Measurements from ENCODE around the gene GOLGB1.
"Not testable (repeated sequence)": the region's sequence is repeated elsewhere in the genome, so short reads cannot be mapped to it uniquely, and the experiment has no call there.

The GOLGB1 gene, protein sequence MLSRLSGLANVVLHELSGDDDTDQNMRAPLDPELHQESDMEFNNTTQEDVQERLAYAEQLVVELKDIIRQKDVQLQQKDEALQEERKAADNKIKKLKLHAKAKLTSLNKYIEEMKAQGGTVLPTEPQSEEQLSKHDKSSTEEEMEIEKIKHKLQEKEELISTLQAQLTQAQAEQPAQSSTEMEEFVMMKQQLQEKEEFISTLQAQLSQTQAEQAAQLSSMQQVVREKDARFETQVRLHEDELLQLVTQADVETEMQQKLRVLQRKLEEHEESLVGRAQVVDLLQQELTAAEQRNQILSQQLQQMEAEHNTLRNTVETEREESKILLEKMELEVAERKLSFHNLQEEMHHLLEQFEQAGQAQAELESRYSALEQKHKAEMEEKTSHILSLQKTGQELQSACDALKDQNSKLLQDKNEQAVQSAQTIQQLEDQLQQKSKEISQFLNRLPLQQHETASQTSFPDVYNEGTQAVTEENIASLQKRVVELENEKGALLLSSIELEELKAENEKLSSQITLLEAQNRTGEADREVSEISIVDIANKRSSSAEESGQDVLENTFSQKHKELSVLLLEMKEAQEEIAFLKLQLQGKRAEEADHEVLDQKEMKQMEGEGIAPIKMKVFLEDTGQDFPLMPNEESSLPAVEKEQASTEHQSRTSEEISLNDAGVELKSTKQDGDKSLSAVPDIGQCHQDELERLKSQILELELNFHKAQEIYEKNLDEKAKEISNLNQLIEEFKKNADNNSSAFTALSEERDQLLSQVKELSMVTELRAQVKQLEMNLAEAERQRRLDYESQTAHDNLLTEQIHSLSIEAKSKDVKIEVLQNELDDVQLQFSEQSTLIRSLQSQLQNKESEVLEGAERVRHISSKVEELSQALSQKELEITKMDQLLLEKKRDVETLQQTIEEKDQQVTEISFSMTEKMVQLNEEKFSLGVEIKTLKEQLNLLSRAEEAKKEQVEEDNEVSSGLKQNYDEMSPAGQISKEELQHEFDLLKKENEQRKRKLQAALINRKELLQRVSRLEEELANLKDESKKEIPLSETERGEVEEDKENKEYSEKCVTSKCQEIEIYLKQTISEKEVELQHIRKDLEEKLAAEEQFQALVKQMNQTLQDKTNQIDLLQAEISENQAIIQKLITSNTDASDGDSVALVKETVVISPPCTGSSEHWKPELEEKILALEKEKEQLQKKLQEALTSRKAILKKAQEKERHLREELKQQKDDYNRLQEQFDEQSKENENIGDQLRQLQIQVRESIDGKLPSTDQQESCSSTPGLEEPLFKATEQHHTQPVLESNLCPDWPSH (N-terminal part only)

DNA sequence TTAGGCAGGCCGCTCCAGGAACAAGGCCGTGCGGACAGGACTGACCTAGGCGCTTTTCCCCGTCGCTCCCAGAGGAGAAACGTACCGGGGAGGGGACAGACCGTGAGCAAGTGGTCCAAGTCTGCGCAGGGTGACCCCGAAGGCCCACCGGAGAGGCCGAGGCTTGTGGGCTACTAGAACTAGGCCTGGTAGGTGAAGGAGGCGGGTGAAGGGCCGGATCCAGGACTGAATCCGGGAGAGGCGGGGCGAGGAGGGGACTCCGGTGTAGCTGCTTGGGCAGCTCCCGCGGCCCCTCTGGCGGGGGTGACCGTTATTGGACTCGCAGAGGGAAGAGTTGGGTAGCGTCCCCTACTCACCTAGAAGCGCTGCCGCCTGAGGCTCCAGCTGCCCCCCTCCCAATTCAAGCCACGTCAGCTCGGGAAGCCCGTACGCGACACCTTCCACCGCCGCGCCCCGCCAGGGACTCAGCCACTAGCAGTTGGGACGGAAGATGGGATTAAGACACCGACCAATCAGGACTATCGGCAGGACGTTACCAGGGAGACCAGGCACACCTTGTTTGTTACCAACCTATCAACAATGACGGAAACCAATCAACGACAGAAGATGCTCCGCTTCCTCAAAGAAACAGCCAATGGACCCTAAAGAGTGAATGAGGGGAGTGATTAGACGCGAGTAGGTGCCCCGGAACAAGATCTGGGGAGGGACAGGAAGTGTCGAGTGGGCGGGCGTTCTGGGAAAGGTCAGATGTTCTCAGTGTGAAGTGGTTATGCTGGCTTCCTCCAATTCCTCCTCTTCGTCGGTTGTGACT is at the start of gene GOLGB1:
Gene GOLGB1 (minus strand): TSS at position 466 of the 811 bp plus-strand sequence. CDS start 18,770 bp downstream, outside the sequence.
- in situ Hi-C loops (cut with MboI; ENCODE audit: low sequenced_read_pairs): no loop called here

DNA sequence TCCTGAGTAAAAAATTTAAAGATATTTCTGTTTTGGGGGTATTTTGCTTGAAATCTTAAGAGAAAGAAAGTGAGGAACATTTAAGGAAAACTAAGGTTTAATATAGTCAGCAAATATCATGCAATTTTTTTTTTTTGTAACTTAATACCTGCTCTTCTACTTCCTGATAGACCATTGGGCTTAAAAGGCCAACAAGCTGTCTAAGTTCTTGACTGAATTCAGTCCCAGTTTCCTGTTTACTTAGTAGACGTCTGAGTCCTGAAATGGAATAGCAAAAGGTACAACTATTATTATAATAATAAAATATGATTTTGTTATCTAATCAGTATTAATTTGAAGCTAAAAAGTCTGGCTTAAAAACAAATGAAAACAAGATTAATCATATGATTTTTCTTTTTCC is 47.4 kb upstream of the GOLGB1 start:
- in situ Hi-C loops (cut with MboI; ENCODE audit: low sequenced_read_pairs): no loop called here

DNA sequence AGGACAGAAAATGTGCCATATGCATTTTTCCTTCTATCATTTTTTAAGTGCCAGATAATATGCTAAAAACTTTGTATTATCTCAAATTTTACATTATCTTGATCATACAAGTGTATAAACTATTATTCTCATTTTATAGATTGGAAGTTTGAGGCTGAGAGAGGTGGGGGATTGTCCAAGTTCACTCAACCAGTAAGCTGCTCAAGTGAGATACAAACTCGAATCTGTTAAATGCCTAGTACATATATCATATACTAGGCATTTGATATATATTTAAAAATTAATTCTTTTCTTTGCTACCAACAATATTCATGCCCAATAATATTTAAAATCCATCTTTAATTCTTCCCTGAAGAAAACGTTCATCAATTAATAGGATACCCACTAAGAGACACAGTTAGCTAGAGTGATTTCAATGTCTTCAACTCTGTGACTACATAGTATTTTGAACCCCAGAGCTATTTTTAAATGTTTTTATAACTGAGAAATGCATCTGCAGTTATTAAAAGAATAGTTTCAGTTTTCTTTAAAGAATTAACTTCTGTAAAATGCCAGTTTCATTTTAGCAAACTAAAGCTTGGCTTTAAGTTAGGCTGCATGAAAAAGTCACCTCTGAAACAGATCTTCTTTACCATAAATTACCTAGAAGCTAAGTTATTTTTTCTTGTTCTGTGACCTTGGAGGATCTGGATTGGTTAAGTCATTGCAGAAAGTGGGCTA is 44.9 kb upstream of the GOLGB1 start:
- in situ Hi-C loops (cut with MboI; ENCODE audit: low sequenced_read_pairs): no loop called here

DNA sequence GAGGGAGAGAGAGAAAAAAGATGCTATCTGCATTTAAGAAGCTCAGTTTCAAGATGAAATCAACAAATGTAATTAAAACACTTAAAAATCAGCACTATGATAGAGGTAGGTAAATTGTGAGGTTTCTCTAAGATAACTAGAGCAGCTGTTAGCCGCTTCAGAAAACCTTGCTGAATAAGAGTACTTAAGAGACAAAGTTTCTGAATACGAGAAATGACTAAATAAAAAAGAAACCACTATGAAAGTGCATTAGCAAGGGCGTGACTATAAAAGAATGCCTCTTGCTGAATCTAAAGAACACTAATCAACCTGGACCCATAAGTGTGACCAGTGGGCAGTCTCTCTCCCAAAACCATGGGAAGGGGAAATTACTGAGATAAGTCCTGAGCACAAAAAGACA is 43.5 kb upstream of the GOLGB1 start:
- in situ Hi-C loops (cut with MboI; ENCODE audit: low sequenced_read_pairs): no loop called here

DNA sequence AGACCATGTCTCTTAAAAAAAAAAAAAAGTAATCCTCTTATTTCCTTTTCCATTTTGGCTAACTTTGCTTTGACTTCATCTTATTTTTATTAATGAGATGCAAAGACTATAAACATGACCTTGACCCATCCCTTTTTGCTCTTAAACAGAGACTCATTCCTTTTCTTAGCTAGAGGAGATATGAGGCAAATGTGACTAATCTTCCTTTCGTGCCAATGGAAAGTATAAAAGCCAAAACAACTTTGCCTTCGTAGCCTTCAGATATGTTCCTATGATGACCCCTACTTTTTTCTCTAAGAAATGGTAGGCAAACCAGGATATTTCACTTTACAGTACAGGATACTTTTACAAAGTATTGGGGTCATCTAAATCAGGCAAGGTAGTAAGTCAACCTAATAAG is 36.9 kb upstream of the GOLGB1 start:
- in situ Hi-C loops (cut with MboI; ENCODE audit: low sequenced_read_pairs): no loop called here

DNA sequence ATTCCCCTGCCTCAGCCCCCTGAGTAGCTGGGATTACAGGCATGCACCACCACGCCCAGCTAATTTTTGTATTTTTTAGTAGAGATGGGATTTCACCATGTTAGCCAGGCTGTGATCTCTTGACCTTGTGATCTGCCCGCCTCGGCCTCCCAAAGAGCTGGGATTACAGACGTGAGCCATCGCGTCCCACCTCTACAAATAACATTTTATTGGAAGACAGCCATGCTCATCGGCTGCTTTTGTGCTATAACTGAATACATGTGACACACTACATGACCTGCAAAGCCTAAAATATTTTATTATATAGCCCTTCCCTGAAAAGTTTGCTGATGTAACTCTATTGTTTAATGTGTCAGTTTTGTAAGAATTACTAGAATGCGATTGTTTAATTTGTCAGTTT is 33.2 kb upstream of the GOLGB1 start:
- in situ Hi-C loops (cut with MboI; ENCODE audit: low sequenced_read_pairs): not testable (repeated sequence)

DNA sequence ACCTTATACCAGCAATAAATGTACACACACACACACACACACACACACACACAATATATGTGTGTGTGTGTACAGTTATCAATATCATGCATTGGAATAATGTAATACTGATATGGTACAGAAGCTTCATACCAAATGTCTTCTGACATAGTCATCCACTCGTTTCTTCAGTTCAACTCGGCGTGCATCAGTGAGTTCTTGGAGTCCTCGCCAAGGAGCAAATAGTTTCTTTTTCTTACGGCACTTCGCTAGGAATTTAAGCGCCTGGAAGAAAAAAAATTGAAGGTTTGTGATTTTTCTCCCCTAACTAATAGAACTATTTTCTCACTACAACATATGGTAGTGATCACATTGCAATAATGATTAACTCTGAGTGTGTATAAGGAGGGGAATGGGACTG is 32.1 kb upstream of the GOLGB1 start:
- in situ Hi-C loops (cut with MboI; ENCODE audit: low sequenced_read_pairs): no loop called here

DNA sequence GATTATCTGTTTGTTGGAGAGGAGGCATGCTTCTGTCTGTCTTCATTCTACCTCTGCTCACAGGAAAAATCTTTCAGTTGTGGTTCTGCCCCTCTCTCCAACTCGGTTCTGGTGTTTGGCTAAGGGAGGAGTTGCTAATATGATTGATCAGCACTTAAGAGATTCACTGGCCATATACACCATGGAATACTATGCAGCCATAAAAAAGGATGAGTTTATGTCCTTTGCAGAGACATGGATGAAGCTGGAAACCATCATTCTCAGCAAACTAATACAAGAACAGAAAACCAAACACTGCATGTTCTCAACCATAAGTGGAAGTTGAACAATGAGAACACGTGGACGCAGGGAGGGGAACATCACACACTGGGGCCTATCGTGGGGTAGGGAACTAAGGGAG is 25.6 kb upstream of the GOLGB1 start:
- in situ Hi-C loops (cut with MboI; ENCODE audit: low sequenced_read_pairs): not testable (repeated sequence)

DNA sequence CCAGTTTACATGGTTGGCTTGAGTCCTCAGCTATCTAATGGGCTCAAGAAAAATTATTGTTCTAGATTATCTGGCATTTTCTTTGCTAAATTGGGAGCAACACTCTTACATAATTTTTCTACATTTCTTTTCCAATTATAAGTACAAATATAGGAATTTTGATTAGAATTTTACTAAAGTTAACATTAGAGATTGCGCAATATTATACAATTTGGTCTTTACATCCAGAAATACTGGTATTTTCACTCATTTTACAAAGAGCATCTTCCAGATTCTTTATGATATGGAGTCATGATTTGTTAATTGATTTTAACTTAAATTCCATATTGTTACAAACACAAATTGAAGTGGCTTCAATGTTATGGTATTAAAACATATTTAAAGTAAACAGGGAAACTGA is 19.7 kb upstream of the GOLGB1 start:
- in situ Hi-C loops (cut with MboI; ENCODE audit: low sequenced_read_pairs): no loop called here

DNA sequence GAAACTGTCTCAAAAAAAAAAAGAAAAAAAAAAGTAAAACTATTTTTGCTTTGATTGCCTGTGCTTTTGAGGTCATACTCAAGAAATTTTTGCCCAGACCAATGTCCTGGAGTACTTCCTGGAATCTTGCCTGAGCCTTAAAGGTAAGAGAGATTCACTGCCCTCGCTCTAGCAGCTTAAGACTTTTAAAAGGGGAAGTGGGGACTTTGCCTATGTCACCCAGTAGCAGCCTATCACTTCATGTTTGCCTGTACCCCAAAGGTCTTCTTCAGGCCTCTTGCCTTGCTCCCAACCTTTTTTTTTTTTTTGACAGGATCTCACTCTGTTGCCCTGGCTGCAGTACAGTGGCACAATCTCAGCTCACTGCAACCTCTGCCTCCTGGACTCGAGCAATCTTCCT is 18.9 kb upstream of the GOLGB1 start:
- in situ Hi-C loops (cut with MboI; ENCODE audit: low sequenced_read_pairs): no loop called here

DNA sequence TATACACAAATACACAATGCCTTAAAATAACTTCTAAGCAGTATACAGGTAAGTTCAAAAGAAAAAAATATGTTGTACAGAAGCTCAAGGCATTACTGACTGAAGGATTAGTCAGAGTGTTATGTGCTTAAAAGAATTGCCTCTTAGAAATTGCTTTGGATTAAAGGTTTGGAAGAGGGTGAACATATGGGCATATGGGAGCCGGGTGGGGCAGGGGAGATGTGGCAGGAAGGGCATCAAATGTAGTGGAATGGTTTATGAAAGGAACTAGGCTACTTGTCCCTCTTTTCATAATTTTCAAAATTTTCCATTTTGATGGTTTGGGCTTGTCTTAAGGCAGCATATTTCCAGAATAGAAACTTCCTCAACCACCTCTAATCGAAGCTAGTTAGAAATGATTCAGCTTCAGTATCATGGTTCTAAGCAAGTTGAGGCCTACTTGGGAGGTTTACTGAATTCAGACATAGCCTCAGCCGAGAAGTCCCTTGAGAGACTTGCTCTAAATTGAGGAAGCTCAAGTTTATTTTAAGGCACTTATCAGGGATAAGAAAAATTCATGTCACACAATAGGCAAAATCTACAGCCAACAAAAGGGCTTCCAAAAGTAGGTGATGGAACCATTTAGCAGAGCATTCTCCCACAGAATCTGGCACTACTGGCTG is 10.1 kb upstream of the GOLGB1 start:
- in situ Hi-C loops (cut with MboI; ENCODE audit: low sequenced_read_pairs): no loop called here

DNA sequence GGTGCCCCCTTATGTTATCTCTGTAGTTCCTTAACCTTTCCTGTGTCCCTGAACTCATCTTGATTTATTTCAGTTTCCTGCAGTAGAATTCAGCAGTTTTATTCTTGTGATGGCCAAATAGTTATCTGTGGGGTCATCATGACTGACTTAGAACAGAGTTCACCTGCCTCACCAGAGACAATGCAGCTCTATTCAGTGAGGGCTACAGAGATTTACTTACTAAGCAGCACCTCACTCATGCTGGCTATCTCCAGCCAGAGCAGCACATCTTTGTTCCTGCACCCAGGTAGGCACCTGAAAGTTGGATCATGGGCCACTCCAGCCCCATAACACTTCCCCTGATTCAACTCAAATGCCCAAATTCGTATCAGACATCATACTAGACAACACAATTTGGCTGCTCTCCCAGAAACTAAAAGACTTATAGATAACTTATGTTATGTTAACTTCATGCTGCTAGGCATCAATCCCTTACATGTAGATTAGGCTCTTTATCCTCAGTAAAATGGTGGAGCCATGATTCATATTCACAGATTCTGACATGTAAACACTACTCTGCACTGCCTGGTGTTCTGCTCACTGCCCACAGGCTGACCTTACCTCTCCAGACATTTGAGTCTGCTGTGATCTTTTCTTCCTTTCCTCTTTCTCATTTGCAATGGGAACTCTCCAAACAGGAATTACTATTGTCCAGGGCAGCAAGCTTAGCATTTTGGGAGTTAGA is 9.3 kb upstream of the GOLGB1 start:
- in situ Hi-C loops (cut with MboI; ENCODE audit: low sequenced_read_pairs): no loop called here

DNA sequence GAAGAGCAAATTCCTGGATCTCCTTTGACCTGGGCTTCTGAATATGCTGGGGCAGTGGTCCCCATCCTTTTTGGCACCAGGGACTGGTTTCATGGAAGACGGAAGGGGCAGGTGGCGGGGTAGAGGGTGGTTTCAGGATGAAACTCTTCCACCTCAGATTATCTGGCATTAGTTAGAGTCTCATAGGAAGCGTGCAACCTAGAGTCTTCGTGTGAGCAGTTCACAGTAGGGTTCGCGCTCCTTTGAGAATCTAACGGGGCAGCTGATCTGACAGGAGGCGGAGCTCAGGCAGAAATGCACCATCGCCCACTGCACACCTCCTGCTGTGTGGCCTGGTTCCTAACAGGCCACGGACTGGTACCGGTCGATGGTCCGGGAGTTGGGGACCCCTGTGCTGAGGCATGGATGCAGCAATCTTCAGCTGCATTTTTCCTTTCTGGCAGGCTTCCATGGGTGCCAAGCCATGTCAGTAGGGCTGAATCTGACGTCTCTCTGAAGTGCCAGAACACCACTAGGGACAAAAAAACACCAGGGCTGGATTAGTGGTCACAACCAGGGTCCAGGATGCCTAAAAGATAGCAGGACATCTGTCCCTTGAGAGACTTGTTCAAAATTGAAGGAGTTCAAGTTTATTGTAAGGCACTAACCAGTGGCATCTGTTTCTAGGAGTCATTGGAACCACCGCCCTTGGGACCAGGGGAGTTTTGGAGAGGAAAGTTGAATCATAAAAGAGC is 8.4 kb upstream of the GOLGB1 start:
- in situ Hi-C loops (cut with MboI; ENCODE audit: low sequenced_read_pairs): no loop called here

DNA sequence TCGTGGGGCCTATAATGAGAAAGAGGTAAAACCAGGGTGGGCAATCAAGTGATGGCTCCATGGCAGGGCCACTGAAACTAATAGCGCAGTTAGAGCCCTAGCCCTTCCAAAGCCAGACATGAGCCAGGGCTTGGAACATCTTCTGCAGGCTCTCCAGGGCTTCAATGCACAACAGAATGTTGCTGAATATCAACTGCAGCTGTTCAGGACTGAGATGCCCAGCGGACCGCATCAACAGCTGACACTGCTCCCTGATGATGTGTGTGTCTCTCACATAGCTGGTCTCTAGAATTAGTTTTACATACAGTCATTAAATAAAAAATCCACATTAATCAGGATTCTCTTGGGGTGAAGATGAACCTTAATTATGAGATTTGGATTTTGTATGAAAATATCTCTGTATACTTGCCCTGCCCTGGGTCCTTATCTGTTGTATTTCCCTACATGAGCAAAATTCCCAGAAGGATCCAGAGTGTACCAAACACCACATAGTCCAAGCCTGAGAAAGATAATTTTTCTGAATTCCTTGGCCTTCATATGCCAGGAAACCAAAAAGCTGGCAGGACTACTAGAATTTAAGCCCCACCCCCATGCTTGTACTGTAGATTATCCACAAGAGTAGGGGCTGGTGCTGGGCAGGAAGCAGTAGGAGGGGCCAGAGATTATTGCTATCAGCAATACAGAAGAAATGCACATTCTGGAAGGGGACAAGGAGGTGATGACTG is 7.7 kb upstream of the GOLGB1 start:
- in situ Hi-C loops (cut with MboI; ENCODE audit: low sequenced_read_pairs): no loop called here

DNA sequence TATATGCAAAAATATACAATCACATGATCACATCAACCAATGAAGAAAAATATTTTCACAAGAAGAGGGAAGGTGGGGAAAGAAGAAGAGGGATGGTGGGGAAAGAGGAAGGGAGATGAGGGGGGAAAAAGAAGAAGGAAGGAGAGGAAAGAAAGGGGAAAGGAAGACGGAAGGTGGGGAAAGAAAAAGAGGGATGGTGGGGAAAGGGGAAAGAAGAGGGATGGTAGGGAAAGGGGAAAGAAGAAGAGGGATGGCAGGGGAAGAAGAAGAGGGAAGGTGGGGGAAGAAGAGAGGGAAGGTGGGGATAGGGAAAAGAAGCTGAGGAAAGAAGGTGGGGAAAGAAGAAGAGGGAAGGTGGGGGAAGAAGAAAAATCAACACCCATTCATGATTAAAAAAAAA is 3.2 kb upstream of the GOLGB1 start:
- in situ Hi-C loops (cut with MboI; ENCODE audit: low sequenced_read_pairs): no loop called here

DNA sequence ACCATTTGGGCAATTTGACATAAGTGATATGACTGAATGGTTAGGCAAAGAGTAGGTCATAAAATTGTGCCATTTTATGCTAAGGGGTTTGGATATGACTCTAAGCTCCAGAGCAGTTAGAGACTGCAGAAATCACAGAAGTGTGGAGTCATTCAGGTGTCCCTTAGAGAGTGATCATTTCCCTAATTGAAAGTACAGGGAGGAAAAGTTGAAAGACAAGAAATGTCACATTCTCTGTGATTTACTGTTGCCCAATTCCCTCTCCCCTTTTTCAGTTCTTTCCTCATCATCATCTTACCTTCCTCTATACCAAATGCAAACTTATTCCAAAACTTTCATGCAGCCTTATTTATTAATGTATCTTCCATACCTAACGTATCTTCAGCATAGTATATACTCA is 2.7 kb upstream of the GOLGB1 start:
- in situ Hi-C loops (cut with MboI; ENCODE audit: low sequenced_read_pairs): no loop called here

DNA sequence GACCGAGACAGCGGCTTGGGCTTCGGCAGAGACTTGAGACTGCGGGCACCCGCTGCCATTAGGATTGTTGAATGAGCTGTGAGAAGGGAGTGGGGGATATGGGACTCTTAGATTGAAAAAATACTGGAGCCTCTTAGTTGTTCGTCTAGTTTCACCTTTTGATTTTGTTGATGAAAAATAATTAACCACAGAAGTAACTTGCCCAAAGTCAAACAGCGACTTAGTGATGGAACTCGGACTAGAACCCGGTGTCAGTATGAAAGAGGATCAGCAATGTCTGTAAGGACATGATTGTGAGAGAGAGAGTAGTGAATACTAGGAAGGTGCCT is 510 bp upstream of the GOLGB1 start:
- in situ Hi-C loops (cut with MboI; ENCODE audit: low sequenced_read_pairs): no loop called here
